NT2/D1 (cell line): Measurements from ENCODE around the gene SLC37A1.

Experiments
- YY1 ChIP-seq: IDR thresholded peaks from 2 replicates; pipeline ENCODE4 v1.6.1; 2011; ENCODE audit not compliant: insufficient read length, insufficient read depth
- ZNF274 ChIP-seq: IDR thresholded peaks from 2 replicates; pipeline ENCODE4 v1.6.1; 2011; ENCODE audit warnings: mild to moderate bottlenecking, low read depth, low read length

DNA sequence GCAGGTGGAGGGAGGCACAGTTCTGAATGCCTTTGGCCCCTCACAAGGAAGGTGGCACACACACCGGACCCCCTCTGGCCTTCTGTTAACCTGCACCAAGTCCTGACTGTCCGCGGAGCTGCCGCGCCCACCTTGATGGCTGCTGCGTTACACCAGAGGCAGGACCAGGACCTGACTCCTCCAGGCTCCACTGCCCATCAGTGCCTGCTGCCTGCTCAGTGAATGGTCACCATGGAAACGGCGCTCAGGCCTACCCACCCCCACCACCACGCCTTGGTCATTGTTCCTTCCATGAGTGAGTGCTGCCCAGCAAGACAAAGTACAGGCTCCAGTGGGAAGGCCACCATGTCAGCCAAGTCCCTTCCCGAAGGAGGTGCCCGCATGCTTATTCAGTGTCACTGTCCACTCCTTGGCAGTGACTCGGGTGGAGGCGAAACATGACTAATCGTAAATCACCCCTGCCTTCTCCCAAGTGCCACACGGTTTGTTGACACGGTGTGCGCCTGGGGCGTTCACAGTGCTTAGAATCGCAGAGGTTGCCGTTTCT lies 57.3 kb downstream of the SLC37A1 start:
- TF ChIP-seq YY1 (no peak), ZNF274 (no peak)
